IgD-negative memory B cell (primary cell): ENCODE data around the gene GAL3ST1. TPM values are rescaled to one million over a fixed set of nuclear protein-coding genes. Genes with fewer than 3 reads are reported as not detected.

Experiments
- H3K27ac Mint-ChIP-seq, 3 donors: one replicate each; pipeline ENCODE4 v1.8.0; 2020 to 2022; ENCODE audit warnings: mild to moderate bottlenecking in 3 of 3, mixed read lengths in 3 of 3, moderate library complexity in 1 of 3
- H3K27me3 Mint-ChIP-seq: one replicate; pipeline ENCODE4 v1.8.0; 2021; ENCODE audit warnings: mixed read lengths
- H3K36me3 Mint-ChIP-seq: one replicate; pipeline ENCODE4 v1.8.0; 2020; ENCODE audit warnings: mild to moderate bottlenecking, mixed read lengths
- H3K4me1 Mint-ChIP-seq, 3 donors: one replicate each; pipeline ENCODE4 v1.8.0; 2020 to 2022; ENCODE audit warnings: mixed read lengths in 3 of 3, mild to moderate bottlenecking in 1 of 3
- H3K4me3 Mint-ChIP-seq, 4 donors: one replicate each; pipeline ENCODE4 v1.8.0; 2020 to 2022; ENCODE audit warnings: mild to moderate bottlenecking in 4 of 4, mixed read lengths in 4 of 4, moderate library complexity in 3 of 4
- H3K9me3 Mint-ChIP-seq, 3 donors: one replicate each; pipeline ENCODE4 v1.8.0; 2020 to 2021; ENCODE audit warnings: mixed read lengths in 3 of 3, mild to moderate bottlenecking in 1 of 3
- polyA plus RNA-seq: library from polyadenylated mRNA; unstranded; fragments of 300-500 nt; fragmentation: Illumina TruSeq; gene quantifications from one replicate; pipeline ENCODE4 v1.2.3, GENCODE V29; 2021

GAL3ST1 gene
- polyA plus RNA-seq, 1 donor from 2014 or later: not detected

GRCh38 chr22:30514252-30514651, 60.2 kb downstream of the GAL3ST1 start:
- H3K27ac Mint-ChIP-seq: no peak overlapping the region

GRCh38 chr22:30513462-30513861, 61.0 kb downstream of the GAL3ST1 start:
- no peaks in the 10 kb centered on the region for H3K4me1 Mint-ChIP-seq
- H3K36me3 Mint-ChIP-seq: no peaks in the 10 kb centered on the region
- H3K4me3 Mint-ChIP-seq: no peak overlapping the region
- H3K27me3 Mint-ChIP-seq: peaks cover 7% of the 10 kb centered on the region
- H3K9me3 Mint-ChIP-seq: no peaks in the 10 kb centered on the region
- H3K27ac Mint-ChIP-seq: no peak overlapping the region

More at GRCh38 chr22:30514252-30514651, 60.2 kb downstream of the GAL3ST1 start:
- H3K27me3 Mint-ChIP-seq: peaks cover 7% of the 10 kb centered on the region
- no peak overlapping the region for H3K4me3 Mint-ChIP-seq
- H3K36me3 Mint-ChIP-seq: no peaks in the 10 kb centered on the region
- no peaks in the 10 kb centered on the region for H3K4me1 Mint-ChIP-seq
- no peaks in the 10 kb centered on the region for H3K9me3 Mint-ChIP-seq

GRCh38 chr22:30511911-30512310, 62.6 kb downstream of the GAL3ST1 start:
- no peak overlapping the region for H3K4me3 Mint-ChIP-seq

GRCh38 chr22:30511109-30511508, 63.4 kb downstream of the GAL3ST1 start:
- Mint-ChIP-seq H3K36me3 (no peaks in the 10 kb centered on the region), H3K27ac (no peak overlapping the region), H3K4me1 (no peaks in the 10 kb centered on the region), H3K9me3 (peaks cover 0 to 1% (median 0%) of the 10 kb centered on the region in 3 donors), H3K4me3 (no peak overlapping the region), H3K27me3 (peaks cover 9% of the 10 kb centered on the region)

More at GRCh38 chr22:30511911-30512310, 62.6 kb downstream of the GAL3ST1 start:
- H3K9me3 Mint-ChIP-seq: no peaks in the 10 kb centered on the region
- no peaks in the 10 kb centered on the region for H3K4me1 Mint-ChIP-seq
- H3K27ac Mint-ChIP-seq: no peak overlapping the region
- peaks cover 10% of the 10 kb centered on the region for H3K27me3 Mint-ChIP-seq
- no peaks in the 10 kb centered on the region for H3K36me3 Mint-ChIP-seq

GRCh38 chr22:30508216-30508615, 66.2 kb downstream of the GAL3ST1 start:
- no peaks in the 10 kb centered on the region for H3K4me1 Mint-ChIP-seq
- H3K27me3 Mint-ChIP-seq: peaks cover 22% of the 10 kb centered on the region
- H3K4me3 Mint-ChIP-seq: no peak overlapping the region
- H3K9me3 Mint-ChIP-seq: peaks cover 0 to 1% (median 0%) of the 10 kb centered on the region in 3 donors
- no peaks in the 10 kb centered on the region for H3K36me3 Mint-ChIP-seq
- H3K27ac Mint-ChIP-seq: no peak overlapping the region

GRCh38 chr22:30507670-30508069, 66.8 kb downstream of the GAL3ST1 start:
- Mint-ChIP-seq H3K9me3 (peaks cover 0 to 1% (median 0%) of the 10 kb centered on the region in 3 donors), H3K36me3 (no peaks in the 10 kb centered on the region), H3K4me3 (no peak overlapping the region), H3K27me3 (peaks cover 22% of the 10 kb centered on the region), H3K4me1 (no peaks in the 10 kb centered on the region), H3K27ac (no peak overlapping the region)

GRCh38 chr22:30506507-30506968, 67.9 kb downstream of the GAL3ST1 start:
- peaks cover 25% of the 10 kb centered on the region for H3K27me3 Mint-ChIP-seq
- peaks cover 0 to 1% (median 0%) of the 10 kb centered on the region in 3 donors for H3K9me3 Mint-ChIP-seq
- H3K4me3 Mint-ChIP-seq: no peak overlapping the region
- no peak overlapping the region for H3K27ac Mint-ChIP-seq
- H3K4me1 Mint-ChIP-seq: no peaks in the 10 kb centered on the region
- no peaks in the 10 kb centered on the region for H3K36me3 Mint-ChIP-seq

Other genes with a start within 250 kb of the GAL3ST1 start
- 44.0 TPM for gene TBC1D10A, start 247.7 kb downstream of the GAL3ST1 start, polyA plus RNA-seq
- 120 TPM for gene SF3A1, start 217.8 kb downstream of the GAL3ST1 start, polyA plus RNA-seq
- 1.6 TPM for gene CCDC157, start 217.7 kb downstream of the GAL3ST1 start, polyA plus RNA-seq
- gene RNF215, start 187.3 kb downstream of the GAL3ST1 start, polyA plus RNA-seq: 0.20 TPM
- 1.1 TPM for gene SEC14L2, start 177.6 kb downstream of the GAL3ST1 start, polyA plus RNA-seq
- 27.8 TPM for gene MTFP1, start 148.9 kb downstream of the GAL3ST1 start, polyA plus RNA-seq
- not detected for gene SEC14L3, start 102.6 kb downstream of the GAL3ST1 start, polyA plus RNA-seq
- gene SEC14L4, start 69.0 kb downstream of the GAL3ST1 start, polyA plus RNA-seq: not detected
- gene SEC14L6, start 27.9 kb downstream of the GAL3ST1 start, polyA plus RNA-seq: not detected
- gene PES1, start 17.2 kb upstream of the GAL3ST1 start, polyA plus RNA-seq: 36.3 TPM
- 0.48 TPM for gene TCN2, start 32.5 kb upstream of the GAL3ST1 start, polyA plus RNA-seq
- 1.5 TPM for gene SLC35E4, start 61.1 kb upstream of the GAL3ST1 start, polyA plus RNA-seq
- gene DUSP18, start 93.2 kb upstream of the GAL3ST1 start, polyA plus RNA-seq: 11.4 TPM
- 0.93 TPM for gene OSBP2, start 120.2 kb upstream of the GAL3ST1 start, polyA plus RNA-seq